ENCODE data around the gene SIGLEC1.

DNA sequence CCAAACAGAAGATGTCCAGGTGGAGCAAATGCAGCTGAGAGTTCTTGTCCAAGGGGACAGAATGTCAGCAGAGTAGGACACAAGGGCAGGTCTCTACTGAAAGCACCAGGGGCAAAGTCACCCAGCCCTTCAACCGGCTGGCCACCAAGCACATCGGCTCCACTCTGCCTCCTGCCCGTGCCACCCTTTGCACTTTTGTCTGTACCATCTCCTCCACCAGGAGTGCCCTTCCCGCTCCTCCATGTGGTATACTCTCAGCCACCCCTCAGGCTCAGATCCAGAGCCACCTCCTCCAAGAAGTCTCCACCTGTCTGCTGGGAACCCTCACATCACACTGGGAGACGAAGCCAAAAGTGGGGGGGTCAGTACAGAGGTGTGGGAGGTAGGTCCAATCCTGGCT, 16.0 kb upstream of the SIGLEC1 start:
- no peak for TF ChIP-seq POLR2A (IDR thresholded peaks at IDR 0.05; ENCODE audit: low read depth, low read length)
- no peak for TF ChIP-seq POLR2AphosphoS5 (IDR thresholded peaks at IDR 0.05; ENCODE audit: low read depth, low read length)
- no peak for TF ChIP-seq TAF1 (IDR thresholded peaks at IDR 0.05; ENCODE audit: borderline replicate concordance, low read depth, low read length)
